Ureter (tissue), 1 donor: ENCODE measurements around the gene ZPBP2. TPM values are rescaled to one million over a fixed set of nuclear protein-coding genes. Genes with fewer than 3 reads are reported as not detected.
A peak's percentile ranks its signal among the peaks of the same experiment; 100 is the strongest.

Experiments used
- DNase-seq: peaks from one replicate; pipeline ENCODE4 v3.0.0-alpha.2; 2020; ENCODE audit warnings: low spot score
- total RNA-seq: library from RNA; stranded (reverse); gene quantifications from one replicate; pipeline ENCODE4 v1.2.4, GENCODE V29; 2023
- donor health status: DM: yes; HTN: yes; CAD: no.

ZPBP2 gene
- total RNA-seq, 1 donor from 2014 or later = not detected

- DNase-seq = no peak
Observed at GRCh38 chr17:39913989-39914388, 46.0 kb downstream of the ZPBP2 start.

DNA sequence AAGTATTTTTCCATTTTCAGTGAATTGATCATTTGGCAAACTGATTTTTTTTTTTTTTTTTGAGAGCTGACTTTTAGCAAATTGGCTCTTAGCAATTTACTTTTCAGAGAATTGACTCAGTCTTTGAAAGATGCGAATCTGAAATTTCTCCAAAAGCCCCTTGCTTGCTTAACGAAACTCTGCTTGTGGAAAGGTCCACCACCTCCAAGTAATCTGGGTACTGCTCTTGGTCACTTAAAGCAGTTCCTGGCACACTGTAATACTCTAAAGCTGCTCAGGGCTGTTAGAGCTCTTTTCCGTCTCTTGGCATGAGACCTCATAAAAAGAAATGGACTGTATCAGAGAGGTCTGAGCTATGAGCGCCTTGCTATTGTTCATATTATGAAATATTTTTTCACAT, 47.6 kb downstream of the ZPBP2 start:
- DNase-seq = no peak

- no peak for DNase-seq
Observed at GRCh38 chr17:39916918-39917317, 48.9 kb downstream of the ZPBP2 start.

DNA sequence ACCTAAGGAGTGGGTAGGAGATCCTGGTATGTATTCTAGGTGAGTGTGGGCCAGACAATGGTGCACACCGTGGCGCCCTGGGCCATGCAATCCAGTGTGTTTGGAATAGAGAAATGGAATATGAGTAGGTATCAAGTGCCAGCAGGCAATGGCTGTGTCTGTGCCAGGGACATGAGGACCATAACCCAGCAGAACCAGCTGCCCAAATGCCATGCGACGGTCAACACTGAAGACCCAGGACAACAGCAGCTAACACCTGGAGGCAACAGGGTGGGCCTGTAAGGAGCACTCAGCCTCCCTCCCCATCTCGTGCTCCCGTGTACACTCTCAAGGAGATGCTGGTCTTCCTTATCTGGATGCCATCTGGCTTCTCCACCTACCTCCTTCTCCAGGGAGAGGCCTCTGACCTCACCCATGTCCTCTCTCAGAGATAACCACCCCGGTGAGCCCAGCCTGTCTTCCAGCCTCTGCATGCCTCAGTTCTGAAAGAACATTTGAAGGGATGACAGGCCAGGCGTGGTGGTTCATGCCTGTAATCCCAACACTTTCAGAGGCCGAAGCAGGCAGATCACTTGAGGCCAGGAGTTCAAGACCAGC, 51.2 kb downstream of the ZPBP2 start:
- no peak for DNase-seq

DNA sequence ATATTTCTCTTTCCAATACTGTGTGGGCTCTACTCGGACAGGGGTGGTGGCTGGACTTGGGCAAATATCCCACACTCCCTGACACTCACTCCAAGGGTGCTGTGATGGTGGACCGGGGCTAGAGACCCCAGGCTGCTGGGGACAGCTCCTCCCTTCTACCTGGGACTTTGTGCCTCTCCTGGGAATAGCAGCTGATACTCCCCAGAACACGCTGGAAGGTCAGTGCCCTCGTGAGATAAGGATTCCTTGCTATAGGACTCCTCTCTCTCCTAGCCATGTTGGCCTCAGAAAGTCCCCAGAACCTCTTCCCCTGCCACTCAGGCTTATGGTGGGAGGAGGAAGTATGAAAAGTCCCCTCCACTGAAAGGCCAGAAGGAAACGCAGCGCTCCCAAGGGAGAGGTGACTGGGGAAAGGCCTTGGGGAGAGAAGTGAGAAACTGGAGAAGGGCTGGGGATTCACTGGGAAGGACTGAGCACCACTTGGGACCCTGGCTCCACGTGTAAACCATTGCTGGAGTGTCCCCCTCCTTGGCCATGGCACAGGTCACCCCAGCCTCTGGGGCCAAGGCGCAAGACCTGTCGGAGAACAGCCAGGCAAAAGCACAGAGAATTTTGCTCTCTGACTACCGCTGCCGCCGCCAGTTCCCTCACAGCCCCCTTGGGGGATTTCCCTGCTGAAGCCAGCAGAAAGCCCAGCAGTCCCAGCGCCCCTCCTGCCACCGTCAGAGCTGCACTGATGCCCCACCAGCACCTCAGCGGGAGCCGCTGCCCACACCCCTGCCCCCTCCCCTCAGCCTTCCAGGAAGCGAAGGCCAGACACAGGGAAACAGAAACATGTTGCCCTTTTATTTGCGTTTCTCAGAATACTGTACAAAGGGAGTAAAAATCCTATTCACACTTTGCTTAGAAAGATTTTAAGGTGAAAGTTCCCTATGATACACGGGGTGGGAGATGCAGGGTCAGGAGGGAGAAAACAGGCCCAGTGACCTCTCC, 52.5 kb downstream of the ZPBP2 start:
- no peak for DNase-seq

DNA sequence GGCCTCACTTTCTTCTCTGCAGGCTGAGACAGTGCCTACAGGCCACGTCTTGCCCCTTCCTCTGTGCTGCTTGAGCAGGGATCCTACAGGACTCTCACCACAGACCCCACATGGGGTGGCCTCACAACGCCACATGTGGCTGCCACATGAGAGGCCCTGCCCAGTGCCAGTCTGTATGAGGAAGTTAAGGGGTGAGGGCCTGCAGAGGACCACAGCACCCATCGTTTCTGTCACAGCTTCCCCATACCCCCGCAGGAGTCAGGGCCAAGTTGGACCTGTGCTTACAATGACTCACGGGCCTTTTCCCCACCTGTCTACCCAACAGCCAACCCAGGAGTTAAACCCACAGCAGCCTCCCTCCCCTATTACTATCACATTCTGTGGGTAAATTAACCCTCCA, 53.3 kb downstream of the ZPBP2 start:
- no peak for DNase-seq

DNA sequence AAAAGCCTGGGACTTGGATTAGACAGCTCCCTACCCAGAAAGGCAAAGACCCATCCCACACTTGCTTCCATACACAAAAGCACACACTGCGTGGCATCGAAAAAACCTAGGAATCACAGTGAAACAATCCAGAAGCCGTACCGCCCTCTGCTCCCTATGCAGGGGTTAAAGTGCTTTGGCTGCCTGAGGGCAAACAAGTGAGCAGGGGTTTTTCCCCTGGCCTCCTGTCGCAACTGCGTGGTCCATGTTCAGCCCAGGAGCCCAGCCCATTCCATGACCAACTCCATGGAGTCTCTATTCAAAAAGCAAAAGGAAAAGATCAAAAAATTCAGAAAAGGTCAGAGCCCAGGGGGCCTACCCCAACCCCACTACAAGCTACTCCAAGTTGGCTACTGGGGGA, 54.0 kb downstream of the ZPBP2 start:
- DNase-seq = no peak

- DNase-seq = no peak
Observed at GRCh38 chr17:39923230-39923629, 55.2 kb downstream of the ZPBP2 start.

GRCh38 chr17:39923836-39924690, 56.1 kb downstream of the ZPBP2 start:
- no peak for DNase-seq

GRCh38 chr17:39924691-39925055, 56.7 kb downstream of the ZPBP2 start:
- DNase-seq = no peak

DNA sequence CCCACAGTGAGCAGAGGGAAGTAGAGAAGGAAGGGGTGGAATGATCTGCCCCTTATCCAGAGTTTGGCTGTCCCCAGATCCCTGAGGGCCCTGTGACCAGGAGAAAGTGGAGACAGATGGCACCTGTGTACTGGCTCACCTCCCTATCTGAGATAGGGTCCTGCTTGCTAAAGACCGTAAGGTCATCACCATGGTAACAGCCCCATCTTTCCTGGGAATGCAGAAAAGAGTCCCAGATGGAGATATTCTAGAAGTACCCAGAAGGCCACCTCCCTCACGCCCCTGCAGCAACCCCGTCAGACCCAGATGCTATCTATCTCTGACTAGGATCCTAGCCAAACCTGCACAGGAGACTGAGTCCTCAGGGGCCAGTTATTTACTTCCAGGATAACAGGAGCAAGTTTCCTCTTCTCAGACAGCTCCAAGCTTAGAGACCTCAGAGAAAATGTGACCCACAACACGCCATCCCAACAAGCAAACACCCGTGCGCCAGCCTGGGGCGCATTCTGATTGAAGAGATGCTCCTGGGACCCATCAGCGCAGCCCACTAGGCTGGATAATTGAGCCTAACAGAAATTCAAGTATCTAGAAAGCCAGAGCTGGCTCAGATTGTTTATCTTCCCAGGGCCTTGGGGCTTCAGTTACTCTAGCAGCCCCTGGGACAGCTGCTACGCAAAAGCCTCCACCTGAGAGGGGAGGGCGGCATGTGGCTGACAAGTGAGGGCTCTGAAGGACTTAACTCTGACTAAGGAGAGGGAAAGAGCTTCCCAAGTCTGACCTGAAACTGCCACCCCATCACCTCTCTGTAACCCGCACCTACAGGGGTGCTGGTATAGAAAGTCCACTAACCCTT, 57.5 kb downstream of the ZPBP2 start:
- no peak for DNase-seq

DNA sequence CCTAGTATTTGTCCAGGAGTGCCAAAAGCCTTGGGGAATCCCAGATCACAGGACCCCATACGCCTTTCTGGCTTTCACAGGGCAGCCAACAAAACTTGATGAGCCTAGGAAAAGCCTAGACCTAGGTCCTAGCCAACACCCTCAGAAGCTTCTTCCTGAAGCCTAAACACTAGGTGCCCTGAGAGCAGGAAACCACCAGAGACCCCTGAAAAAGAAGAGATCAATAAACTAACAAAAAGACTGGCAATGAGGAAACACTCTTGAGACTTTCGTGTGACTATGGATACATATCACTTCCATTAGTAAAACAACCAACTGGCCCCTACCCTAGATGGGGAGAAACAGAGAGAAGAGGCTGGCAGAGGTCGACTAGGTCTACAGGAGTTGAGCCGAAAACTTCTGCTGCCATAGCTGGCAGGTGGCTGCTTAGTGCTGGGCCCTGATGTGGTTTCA, 58.2 kb downstream of the ZPBP2 start:
- DNase-seq = no peak

GRCh38 chr17:39926588-39927100, 58.6 kb downstream of the ZPBP2 start:
- peak; percentile 70 for DNase-seq

Other genes starting within 250 kb of the ZPBP2 start
- gene PPP1R1B, start 241.2 kb upstream of the ZPBP2 start, total RNA-seq = 40.4 TPM
- gene STARD3, start 231.1 kb upstream of the ZPBP2 start, total RNA-seq = 64.4 TPM
- gene TCAP, start 202.9 kb upstream of the ZPBP2 start, total RNA-seq = 0.81 TPM
- gene PNMT, start 199.7 kb upstream of the ZPBP2 start, total RNA-seq = 7.1 TPM
- gene PGAP3, start 180.1 kb upstream of the ZPBP2 start, total RNA-seq = 56.9 TPM
- gene ERBB2, start 168.1 kb upstream of the ZPBP2 start, total RNA-seq = 278 TPM
- 49.2 TPM for gene MIEN1, start 137.7 kb upstream of the ZPBP2 start, total RNA-seq
- gene GRB7, start 130.3 kb upstream of the ZPBP2 start, total RNA-seq = 37.4 TPM
- 24.3 TPM for gene IKZF3, start 3.9 kb upstream of the ZPBP2 start, total RNA-seq
- 57.7 TPM for gene GSDMB, start 50.4 kb downstream of the ZPBP2 start, total RNA-seq
- gene ORMDL3, start 59.4 kb downstream of the ZPBP2 start, total RNA-seq = 147 TPM
- gene LRRC3C, start 59.5 kb downstream of the ZPBP2 start, total RNA-seq = not detected
- 2.4 TPM for gene GSDMA, start 94.8 kb downstream of the ZPBP2 start, total RNA-seq
- gene PSMD3, start 112.6 kb downstream of the ZPBP2 start, total RNA-seq = 99.3 TPM
- 1.0 TPM for gene CSF3, start 147.2 kb downstream of the ZPBP2 start, total RNA-seq
- gene MED24, start 186.2 kb downstream of the ZPBP2 start, total RNA-seq = 87.9 TPM
- gene THRA, start 194.8 kb downstream of the ZPBP2 start, total RNA-seq = 54.7 TPM
- 26.0 TPM for gene NR1D1, start 232.4 kb downstream of the ZPBP2 start, total RNA-seq